Endometrial microvascular endothelial cells (primary cell): ENCODE measurements around the gene E2F1. TPM values are rescaled to one million over a fixed set of nuclear protein-coding genes. Genes with fewer than 3 reads are reported as not detected.

Experiments used
- in situ Hi-C: cut with HindIII; loops from 2 replicates; pipeline ENCODE4 v1.10.0; 2017; ENCODE audit warnings: low sequenced_read_pairs, low pct_unique_long_range_greater_than_20kb; ENCODE audit errors: inconsistent ontology term
- total RNA-seq: library from RNA; depleted of rRNA; stranded (reverse); fragments of >200 nt; gene quantifications from one replicate; pipeline ENCODE4 v1.2.3, GENCODE V29; 2015; ENCODE audit errors: inconsistent ontology term

The E2F1 gene
- total RNA-seq, 1 donor from 2014 or later: 11.2 TPM

GRCh38 chr20:33664085-33664761 is 22.0 kb downstream of the E2F1 start:
- in situ Hi-C loops: no loop called here

- in situ Hi-C loops: no loop called here
These were observed 22.8 kb downstream of the E2F1 start for GRCh38 chr20:33663161-33664084.

GRCh38 chr20:33662172-33662571 is 24.0 kb downstream of the E2F1 start, which contains the start of gene C20orf144:
TSS of gene C20orf144 (plus strand) at chr20:33662327. CDS start at chr20:33662346, 19 bp downstream.
- in situ Hi-C loops: no loop called here

GRCh38 chr20:33660685-33661058 is 25.5 kb downstream of the E2F1 start:
- in situ Hi-C loops: no loop called here

- in situ Hi-C loops: no loop called here
These were observed 26.0 kb downstream of the E2F1 start for GRCh38 chr20:33660035-33660684.

GRCh38 chr20:33659341-33660034 is 26.7 kb downstream of the E2F1 start:
- in situ Hi-C loops: no loop called here

GRCh38 chr20:33658929-33659328 is 27.3 kb downstream of the E2F1 start:
- in situ Hi-C loops: no loop called here

GRCh38 chr20:33658510-33658909 is 27.7 kb downstream of the E2F1 start:
- in situ Hi-C loops: no loop called here

- in situ Hi-C loops: no loop called here
These were observed 28.5 kb downstream of the E2F1 start for GRCh38 chr20:33657704-33658095.

- in situ Hi-C loops: no loop called here
These were observed 29.1 kb downstream of the E2F1 start for GRCh38 chr20:33656783-33657703.

- in situ Hi-C loops: no loop called here
These were observed 30.0 kb downstream of the E2F1 start for GRCh38 chr20:33656010-33656782.

GRCh38 chr20:33655164-33655563 is 31.0 kb downstream of the E2F1 start:
- in situ Hi-C loops: no loop called here

- in situ Hi-C loops: no loop called here
These were observed 31.5 kb downstream of the E2F1 start for GRCh38 chr20:33654680-33655161.

- in situ Hi-C loops: no loop called here
These were observed 32.1 kb downstream of the E2F1 start for GRCh38 chr20:33653900-33654596.

GRCh38 chr20:33653218-33653899 is 32.8 kb downstream of the E2F1 start:
- in situ Hi-C loops: no loop called here

GRCh38 chr20:33651562-33652048 is 34.6 kb downstream of the E2F1 start:
- in situ Hi-C loops: no loop called here
